Lower leg skin (tissue), 4 donors: ENCODE data around the gene SCAPER. TPM values are rescaled to one million over a fixed set of nuclear protein-coding genes. Genes with fewer than 3 reads are reported as not detected.

ENCODE experiments used
- DNase-seq, 2 donors: peaks; one replicate each; pipeline ENCODE4 v3.0.0-alpha.2; 2019; ENCODE audit warnings: low spot score in 2 of 2
- H3K4me3 ChIP-seq: fragments of 200-600 bp; sonication (generic); 2 replicates; pipeline ENCODE4 v1.5.1; 2017; ENCODE audit warnings: mild to moderate bottlenecking, low read depth; ENCODE audit not compliant: poor library complexity, severe bottlenecking
- POLR2A ChIP-seq, 2 donors: fragments of 450-650 bp; IDR thresholded peaks; one replicate each; pipeline ENCODE4 v1.6.1; 2016 to 2017; ENCODE audit warnings: antibody characterized with exemption in 2 of 2, mild to moderate bottlenecking in 1 of 2, moderate library complexity in 1 of 2
- WGBS, 2 donors: methylation state at CpG; one replicate each; pipeline ENCODE4 v1.1.5; 2018; 5-methylcytosine and 5-hydroxymethylcytosine counted together
- intact Hi-C: fragments of 100-400 bp; cut with DNase I; formaldehyde crosslinking; loops from one replicate; pipeline ENCODE4 v1.15.0; 2023; ENCODE audit warnings: low total_unique reads
- total RNA-seq, 4 donors: library from RNA; depleted of rRNA; stranded (reverse); fragments of >200 nt; gene quantifications; one replicate each; pipeline ENCODE4 v1.1.0, GENCODE V29; 2016
- TF ChIP-seq, protein P1 (sequence below), 3 donors: fragments of 450-650 bp; IDR thresholded peaks; one replicate each; pipeline ENCODE4 v1.5.1; 2016; ENCODE audit warnings: antibody characterized with exemption in 3 of 3, mild to moderate bottlenecking in 3 of 3, moderate library complexity in 2 of 3

SCAPER gene
- total RNA-seq, 4 donors from 2014 or later: 23.8 to 63.2 (median 32.9) TPM

DNA sequence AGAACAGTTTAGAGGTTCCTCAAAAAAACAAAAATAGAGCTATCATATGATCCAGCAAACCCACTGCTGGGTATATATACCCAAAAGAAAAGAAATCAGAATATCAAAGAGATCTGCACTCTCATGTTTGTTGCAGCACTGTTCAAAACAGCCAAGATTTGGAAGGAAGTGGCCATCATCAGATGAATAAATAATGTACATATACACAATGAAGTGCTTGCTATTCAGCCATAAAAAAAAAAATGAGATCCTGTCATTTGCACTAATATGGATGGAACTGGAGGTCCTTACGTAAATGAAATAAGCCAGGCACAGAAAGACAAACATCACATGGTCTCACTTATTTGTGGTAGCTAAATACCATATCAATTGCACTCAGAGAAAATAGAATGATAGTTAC, 58.4 kb downstream of the SCAPER start:
- DNase-seq: no peak
- no peak for TF ChIP-seq POLR2A (IDR thresholded peaks at IDR 0.05)
- TF ChIP-seq, protein P1, sequence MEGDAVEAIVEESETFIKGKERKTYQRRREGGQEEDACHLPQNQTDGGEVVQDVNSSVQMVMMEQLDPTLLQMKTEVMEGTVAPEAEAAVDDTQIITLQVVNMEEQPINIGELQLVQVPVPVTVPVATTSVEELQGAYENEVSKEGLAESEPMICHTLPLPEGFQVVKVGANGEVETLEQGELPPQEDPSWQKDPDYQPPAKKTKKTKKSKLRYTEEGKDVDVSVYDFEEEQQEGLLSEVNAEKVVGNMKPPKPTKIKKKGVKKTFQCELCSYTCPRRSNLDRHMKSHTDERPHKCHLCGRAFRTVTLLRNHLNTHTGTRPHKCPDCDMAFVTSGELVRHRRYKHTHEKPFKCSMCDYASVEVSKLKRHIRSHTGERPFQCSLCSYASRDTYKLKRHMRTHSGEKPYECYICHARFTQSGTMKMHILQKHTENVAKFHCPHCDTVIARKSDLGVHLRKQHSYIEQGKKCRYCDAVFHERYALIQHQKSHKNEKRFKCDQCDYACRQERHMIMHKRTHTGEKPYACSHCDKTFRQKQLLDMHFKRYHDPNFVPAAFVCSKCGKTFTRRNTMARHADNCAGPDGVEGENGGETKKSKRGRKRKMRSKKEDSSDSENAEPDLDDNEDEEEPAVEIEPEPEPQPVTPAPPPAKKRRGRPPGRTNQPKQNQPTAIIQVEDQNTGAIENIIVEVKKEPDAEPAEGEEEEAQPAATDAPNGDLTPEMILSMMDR (IDR thresholded peaks at IDR 0.05): no peak
- intact Hi-C loops: no loop called here
- WGBS, 2 donors: 93 to 94% methylated on average over 1 of the region's 1 CpG
- H3K4me3 ChIP-seq: no peak overlapping the region

DNA sequence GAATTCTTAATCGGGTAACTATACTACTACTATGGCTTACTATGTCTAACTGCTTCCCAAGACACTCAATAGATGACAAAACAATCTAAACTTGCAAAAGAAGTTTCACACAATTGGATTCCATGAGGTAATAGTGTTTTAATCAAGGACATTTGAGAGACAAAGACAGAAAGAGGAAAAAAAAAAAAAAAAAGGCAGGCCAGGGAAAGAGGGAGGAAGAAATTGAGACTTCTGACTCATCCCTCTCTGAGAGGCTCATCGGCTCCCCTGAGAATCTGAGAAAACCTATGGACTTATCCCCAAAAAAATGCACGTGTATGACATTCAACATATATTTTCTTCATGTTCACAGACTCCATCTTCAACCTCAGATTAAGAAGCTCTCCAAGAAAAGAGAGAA, 61.0 kb downstream of the SCAPER start:
- no peak for TF ChIP-seq POLR2A (IDR thresholded peaks at IDR 0.05)
- TF ChIP-seq, protein P1 (IDR thresholded peaks at IDR 0.05): no peak
- intact Hi-C loops: no loop called here
- WGBS, 2 donors: 78 to 81% methylated on average over 3 of the region's 3 CpGs
- DNase-seq: no peak
- no peak overlapping the region for H3K4me3 ChIP-seq

DNA sequence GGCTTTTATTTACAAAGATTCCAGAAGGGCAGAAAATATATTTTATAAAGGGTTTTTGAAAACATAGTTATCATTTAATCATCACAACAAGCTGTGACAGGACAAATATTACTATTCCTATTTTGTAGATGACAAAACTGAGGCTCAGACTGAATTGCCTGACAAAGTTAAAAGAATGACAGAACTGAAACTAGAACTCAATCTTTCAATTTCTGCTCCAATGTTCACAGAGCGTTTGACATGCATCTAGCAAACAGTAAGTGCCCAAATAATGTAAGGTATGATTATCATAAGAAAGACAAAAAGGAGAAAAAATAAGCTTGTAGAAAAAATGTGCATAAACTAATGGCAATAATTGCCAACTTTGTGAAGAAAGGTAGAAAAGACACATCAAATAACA, 61.9 kb downstream of the SCAPER start:
- DNase-seq: no peak
- intact Hi-C loops: no loop called here
- no peak overlapping the region for H3K4me3 ChIP-seq
- no peak for TF ChIP-seq POLR2A (IDR thresholded peaks at IDR 0.05)
- TF ChIP-seq, protein P1 (IDR thresholded peaks at IDR 0.05): no peak
- 73 to 81% methylated on average over 1 of the region's 1 CpG for WGBS, 2 donors

DNA sequence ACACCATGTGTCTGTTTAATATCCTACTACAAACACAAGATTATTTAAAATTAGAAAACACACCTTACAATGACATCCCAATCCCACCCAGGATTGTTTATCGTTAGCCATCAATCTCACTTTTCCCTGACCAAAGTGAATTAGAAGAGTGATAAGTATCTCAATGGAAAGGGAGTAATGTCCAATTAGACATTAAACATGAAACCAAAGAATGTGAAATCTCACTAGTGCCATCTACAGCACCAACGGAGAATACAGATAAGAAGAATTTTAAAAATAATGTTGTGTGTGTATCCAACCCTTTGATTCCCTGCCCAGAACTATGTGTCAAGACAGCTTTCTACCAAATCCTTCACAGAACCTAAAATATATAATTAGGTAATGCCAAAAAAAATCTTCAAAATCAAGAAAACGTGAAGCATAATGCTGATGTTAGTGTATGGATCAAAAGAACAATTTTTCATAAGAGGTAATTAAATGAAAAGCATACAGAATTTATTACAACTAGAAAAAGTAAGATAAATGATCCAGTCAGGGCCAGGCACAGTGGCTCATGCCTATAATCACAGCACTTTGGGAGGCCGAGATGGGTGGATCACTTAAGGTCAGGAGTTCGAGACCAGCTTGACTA, 64.2 kb downstream of the SCAPER start:
- intact Hi-C loops: no loop called here
- WGBS, 2 donors: 62 to 64% methylated on average over 5 of the region's 5 CpGs
- no peak for TF ChIP-seq POLR2A (IDR thresholded peaks at IDR 0.05)
- TF ChIP-seq, protein P1 (IDR thresholded peaks at IDR 0.05): no peak
- no peak overlapping the region for H3K4me3 ChIP-seq
- no peak for DNase-seq

DNA sequence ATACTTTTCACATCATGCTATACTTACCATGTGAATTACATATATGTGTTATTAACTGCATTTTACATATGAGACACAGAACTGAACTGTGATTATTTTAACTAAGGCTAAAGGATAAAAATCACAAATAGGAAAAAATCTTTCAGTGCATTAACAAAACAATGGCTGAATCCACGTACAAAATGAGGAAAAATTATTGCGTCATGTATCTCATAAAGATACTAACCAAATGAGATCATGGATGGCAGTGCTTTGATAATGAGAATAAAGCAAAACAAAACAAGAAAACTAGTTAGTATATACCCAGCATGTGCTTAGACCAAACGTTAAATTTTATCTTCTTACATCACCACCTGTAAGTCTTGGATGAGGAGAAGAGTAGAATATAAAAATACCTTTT, 66.0 kb downstream of the SCAPER start:
- no peak overlapping the region for H3K4me3 ChIP-seq
- WGBS, 2 donors: 70 to 76% methylated on average over 3 of the region's 3 CpGs
- no peak for TF ChIP-seq POLR2A (IDR thresholded peaks at IDR 0.05)
- TF ChIP-seq, protein P1 (IDR thresholded peaks at IDR 0.05): no peak
- DNase-seq: no peak
- intact Hi-C loops: no loop called here

DNA sequence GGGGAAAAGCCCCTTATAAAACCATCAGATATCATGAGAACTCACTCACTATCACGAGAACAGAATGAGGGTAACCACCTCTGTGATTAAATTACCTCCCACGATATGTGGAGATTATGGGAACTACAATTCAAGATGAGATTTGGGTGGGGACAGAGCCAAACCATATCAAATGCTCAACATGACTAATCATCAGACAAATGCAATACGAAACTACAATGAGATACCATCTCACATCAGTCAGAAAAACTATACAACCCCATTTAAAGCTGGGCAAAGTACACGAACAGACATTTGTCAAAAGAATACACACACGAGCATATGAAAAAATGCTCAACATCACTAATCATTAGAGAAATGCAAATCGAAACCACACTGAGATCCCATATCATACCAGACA, 67.7 kb downstream of the SCAPER start:
- H3K4me3 ChIP-seq: no peak overlapping the region
- intact Hi-C loops: no loop called here
- TF ChIP-seq POLR2A (IDR thresholded peaks at IDR 0.05): no peak
- TF ChIP-seq, protein P1 (IDR thresholded peaks at IDR 0.05): no peak
- WGBS, 2 donors: 86 to 89% methylated on average over 6 of the region's 6 CpGs
- DNase-seq: no peak
